CD14-positive monocyte (primary cell): ENCODE results near the gene LRRTM1. TPM values are rescaled to one million over a fixed set of nuclear protein-coding genes. Genes with fewer than 3 reads are reported as not detected.
A peak's percentile ranks its signal among the peaks of the same experiment; 100 is the strongest.

ENCODE experiments used
- DNase-seq, 3 donors: peaks; one replicate each; pipeline ENCODE4 v3.0.0-alpha.2; 2011 to 2022
- H2AFZ ChIP-seq: 2 replicates; pipeline ENCODE4 v1.6.0; 2012; ENCODE audit warnings: mild to moderate bottlenecking, low read depth, low read length, inconsistent platforms; ENCODE audit not compliant: insufficient read depth, poor library complexity, severe bottlenecking
- H3K27ac ChIP-seq, 2 donors: 1 replicate in 1 of 2; 2 replicates in 1 of 2; pipeline ENCODE4 v1.5.1; 2012 to 2013; ENCODE audit warnings: low read length in 2 of 2, control low read depth in 1 of 2, inconsistent platforms in 1 of 2, low read depth in 1 of 2, mild to moderate bottlenecking in 1 of 2
- H3K27me3 ChIP-seq, 2 donors: one replicate each; pipeline versions ENCODE4 v1.6.0 to v1.6.1; 2011 to 2013; ENCODE audit warnings: low read length in 2 of 2; ENCODE audit not compliant: control insufficient read depth in 2 of 2, insufficient read depth in 2 of 2
- H3K36me3 ChIP-seq, 2 donors: replicated peaks in 1 of 2; 1 replicate in 1 of 2; 2 replicates in 1 of 2; pipeline versions ENCODE4 v1.5.1 to v1.6.1; 2012 to 2013; ENCODE audit warnings: low read length in 2 of 2, control low read depth in 1 of 2, inconsistent platforms in 1 of 2, mild to moderate bottlenecking in 1 of 2; ENCODE audit not compliant: insufficient read depth in 2 of 2, control insufficient read depth in 1 of 2
- H3K4me1 ChIP-seq, 2 donors: 1 replicate in 1 of 2; 2 replicates in 1 of 2; pipeline versions ENCODE4 v1.5.1 to v1.6.1; 2012 to 2013; ENCODE audit warnings: low read length in 2 of 2, control low read depth in 1 of 2, inconsistent platforms in 1 of 2, mild to moderate bottlenecking in 1 of 2, moderate library complexity in 1 of 2; ENCODE audit not compliant: insufficient read depth in 2 of 2, control insufficient read depth in 1 of 2
- H3K4me2 ChIP-seq: replicated peaks from 2 replicates; pipeline ENCODE3; 2012; ENCODE audit warnings: low read length, moderate library complexity, mild to moderate bottlenecking; ENCODE audit not compliant: poor library complexity, severe bottlenecking; ENCODE audit errors: extremely low read depth
- H3K4me3 ChIP-seq, 3 experiments: fragments of 200-600 bp in 1 of 3; sonication (generic) in 1 of 3; replicated peaks in 1 of 3; 1 replicate in 2 of 3; 2 replicates in 1 of 3; pipeline ENCODE4 v1.5.1; 2011 to 2013; ENCODE audit warnings: low read length in 3 of 3, mild to moderate bottlenecking in 3 of 3, control low read depth in 2 of 3, low read depth in 2 of 3, inconsistent platforms in 1 of 3, moderate library complexity in 1 of 3
- H3K79me2 ChIP-seq: 2 replicates; pipeline ENCODE4 v1.6.0; 2012; ENCODE audit warnings: mild to moderate bottlenecking, control low read depth, inconsistent platforms, low read length, moderate library complexity; ENCODE audit not compliant: insufficient read depth
- H3K9ac ChIP-seq: 2 replicates; pipeline ENCODE4 v1.6.0; 2017; ENCODE audit warnings: low read length, mild to moderate bottlenecking; ENCODE audit not compliant: insufficient read depth, poor library complexity, severe bottlenecking
- H3K9me3 ChIP-seq, 2 donors: replicated peaks in 1 of 2; 1 replicate in 1 of 2; 2 replicates in 1 of 2; pipeline versions ENCODE4 v1.5.1 to v1.6.1; 2012 to 2013; ENCODE audit warnings: low read length in 2 of 2, control low read depth in 1 of 2; ENCODE audit not compliant: control insufficient read depth in 1 of 2, insufficient read depth in 1 of 2
- H4K20me1 ChIP-seq: 2 replicates; pipeline ENCODE4 v1.6.0; 2012; ENCODE audit warnings: mild to moderate bottlenecking, low read length, control low read depth, moderate library complexity; ENCODE audit not compliant: insufficient read depth
- H3K27ac Mint-ChIP-seq, 7 donors: one replicate each; pipeline ENCODE4 v1.8.0; 2020; ENCODE audit warnings: mild to moderate bottlenecking in 7 of 7, mixed read lengths in 7 of 7, moderate library complexity in 6 of 7, inconsistent platforms in 2 of 7
- H3K27me3 Mint-ChIP-seq, 3 donors: one replicate each; pipeline ENCODE4 v1.8.0; 2021 to 2022; ENCODE audit warnings: low read depth in 3 of 3, mild to moderate bottlenecking in 3 of 3, mixed read lengths in 3 of 3, moderate library complexity in 3 of 3, inconsistent platforms in 1 of 3
- H3K36me3 Mint-ChIP-seq, 2 donors: one replicate each; pipeline ENCODE4 v1.8.0; 2020; ENCODE audit warnings: mixed read lengths in 2 of 2, inconsistent platforms in 1 of 2, mild to moderate bottlenecking in 1 of 2
- H3K4me1 Mint-ChIP-seq: one replicate; pipeline ENCODE4 v1.8.0; 2020; ENCODE audit warnings: mild to moderate bottlenecking, mixed read lengths
- H3K4me3 Mint-ChIP-seq, 2 donors: one replicate each; pipeline ENCODE4 v1.8.0; 2020; ENCODE audit warnings: mild to moderate bottlenecking in 2 of 2, mixed read lengths in 2 of 2, moderate library complexity in 1 of 2
- H3K9me3 Mint-ChIP-seq, 7 donors: one replicate each; pipeline ENCODE4 v1.8.0; 2020 to 2022; ENCODE audit warnings: mixed read lengths in 7 of 7, mild to moderate bottlenecking in 6 of 7, moderate library complexity in 6 of 7, inconsistent platforms in 2 of 7
- WGBS: methylation state at CpG from one replicate; pipeline ENCODE4 v1.1.5; 2013; ENCODE audit warnings: missing lambda C conversion rate; ENCODE audit not compliant: insufficient coverage; 5-methylcytosine and 5-hydroxymethylcytosine counted together
- intact Hi-C, 2 donors: fragments of 100-400 bp; cut with micrococcal nuclease; formaldehyde crosslinking; loops; one replicate each; pipeline versions ENCODE4 v1.15.0 to v1.15.1; 2023
- polyA minus RNA-seq: library from RNA; depleted of rRNA, polyadenylated mRNA; stranded (reverse); fragments of >200 nt; gene quantifications from 2 replicates; pipeline ENCODE4 v1.2.3, GENCODE V29; 2012
- polyA plus RNA-seq, 3 donors: library from polyadenylated mRNA; depleted of rRNA in 1 of 3; unstranded in 2 of 3; stranded (reverse) in 1 of 3; fragments of 300-500 nt in 2 of 3; fragments of >200 nt in 1 of 3; fragmentation: Illumina TruSeq in 2 of 3; gene quantifications; 1 replicate in 2 of 3; 2 replicates in 1 of 3; pipeline ENCODE4 v1.2.3, GENCODE V29; 2012 to 2021
- total RNA-seq, 12 experiments: library from RNA in 1 of 12; stranded (reverse) in 1 of 12; fragments of 120-200 nt in 1 of 12; gene quantifications; one replicate each; pipeline ENCODE4 v1.2.4 and lab custom pipeline; 2013 to 2026; ENCODE audit warnings: mixed read lengths in 6 of 12, inconsistent platforms in 1 of 12
- TF ChIP-seq, protein P1 (sequence below): fragments of 200-600 bp; IDR thresholded peaks from one replicate; pipeline ENCODE4 v1.8.0; 2022; ENCODE audit warnings: antibody characterized with exemption, mild to moderate bottlenecking

LRRTM1 gene, protein sequence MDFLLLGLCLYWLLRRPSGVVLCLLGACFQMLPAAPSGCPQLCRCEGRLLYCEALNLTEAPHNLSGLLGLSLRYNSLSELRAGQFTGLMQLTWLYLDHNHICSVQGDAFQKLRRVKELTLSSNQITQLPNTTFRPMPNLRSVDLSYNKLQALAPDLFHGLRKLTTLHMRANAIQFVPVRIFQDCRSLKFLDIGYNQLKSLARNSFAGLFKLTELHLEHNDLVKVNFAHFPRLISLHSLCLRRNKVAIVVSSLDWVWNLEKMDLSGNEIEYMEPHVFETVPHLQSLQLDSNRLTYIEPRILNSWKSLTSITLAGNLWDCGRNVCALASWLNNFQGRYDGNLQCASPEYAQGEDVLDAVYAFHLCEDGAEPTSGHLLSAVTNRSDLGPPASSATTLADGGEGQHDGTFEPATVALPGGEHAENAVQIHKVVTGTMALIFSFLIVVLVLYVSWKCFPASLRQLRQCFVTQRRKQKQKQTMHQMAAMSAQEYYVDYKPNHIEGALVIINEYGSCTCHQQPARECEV
- not detected for total RNA-seq (2013)
- not detected for polyA plus RNA-seq
- not detected in 2 replicates for polyA minus RNA-seq
- 0 to 0.92 (median 0.04) reads per million in 11 experiments for total RNA-seq (lab: John Stamatoyannopoulos, UW)

DNA sequence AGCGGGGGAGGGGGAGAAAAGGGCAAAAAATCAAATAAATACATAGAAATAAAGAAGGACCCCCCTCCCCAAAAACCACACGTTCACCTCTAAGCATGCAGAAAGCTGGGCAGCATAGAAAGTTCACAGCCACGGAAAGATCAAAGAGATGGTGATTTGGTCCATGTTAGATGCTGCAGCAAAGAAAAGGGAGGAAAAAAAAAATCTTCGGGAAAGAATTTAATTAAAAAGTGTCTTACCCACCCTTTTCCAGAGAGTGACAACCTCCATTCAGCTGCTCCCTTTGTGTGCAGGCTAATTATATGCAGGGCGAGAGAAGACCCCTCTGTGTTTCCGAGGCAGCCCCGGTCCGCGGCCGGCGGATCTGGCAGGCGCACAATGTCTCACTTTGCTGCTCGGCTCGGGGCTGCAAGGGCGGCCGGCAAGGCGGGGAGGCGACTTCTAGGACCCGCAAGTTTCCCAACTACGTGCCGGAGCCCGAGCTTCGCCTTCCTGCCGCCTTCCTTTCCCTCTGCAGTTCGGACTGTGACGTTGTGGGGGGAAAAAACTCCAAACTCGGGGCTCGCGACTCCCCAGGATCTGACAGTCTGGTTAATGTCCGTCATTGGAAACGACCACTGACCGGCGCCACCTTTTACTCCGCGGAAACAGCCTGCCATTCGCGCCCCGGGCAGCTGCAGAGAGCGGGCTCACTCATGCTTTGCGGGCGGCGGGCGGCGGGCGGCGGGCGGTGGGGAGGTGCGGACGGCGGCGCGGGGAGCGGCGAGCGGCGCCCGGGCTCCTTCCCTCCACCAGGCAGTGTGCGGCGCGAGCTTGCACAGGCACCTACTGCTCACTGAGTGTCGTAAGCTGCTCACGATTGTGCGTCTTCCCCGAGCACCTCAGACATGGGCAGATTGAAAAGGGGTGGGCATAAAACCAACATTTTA, at the start of gene LRRTM1:
LRRTM1 (minus strand) TSS at position 844 of the 929 bp plus-strand sequence. CDS start 933 bp downstream, outside the sequence.
- peaks cover 54 to 63% (median 61%) of the 10 kb centered on the region in 3 donors for H3K27me3 Mint-ChIP-seq
- no peaks in the 10 kb centered on the region for H3K79me2 ChIP-seq
- H3K9ac ChIP-seq, result no peak within 1 kb of the TSS
- H3K9me3 Mint-ChIP-seq, result peaks cover 2 to 12% (median 11%) of the 10 kb centered on the region in 7 donors
- TF ChIP-seq, protein P1, sequence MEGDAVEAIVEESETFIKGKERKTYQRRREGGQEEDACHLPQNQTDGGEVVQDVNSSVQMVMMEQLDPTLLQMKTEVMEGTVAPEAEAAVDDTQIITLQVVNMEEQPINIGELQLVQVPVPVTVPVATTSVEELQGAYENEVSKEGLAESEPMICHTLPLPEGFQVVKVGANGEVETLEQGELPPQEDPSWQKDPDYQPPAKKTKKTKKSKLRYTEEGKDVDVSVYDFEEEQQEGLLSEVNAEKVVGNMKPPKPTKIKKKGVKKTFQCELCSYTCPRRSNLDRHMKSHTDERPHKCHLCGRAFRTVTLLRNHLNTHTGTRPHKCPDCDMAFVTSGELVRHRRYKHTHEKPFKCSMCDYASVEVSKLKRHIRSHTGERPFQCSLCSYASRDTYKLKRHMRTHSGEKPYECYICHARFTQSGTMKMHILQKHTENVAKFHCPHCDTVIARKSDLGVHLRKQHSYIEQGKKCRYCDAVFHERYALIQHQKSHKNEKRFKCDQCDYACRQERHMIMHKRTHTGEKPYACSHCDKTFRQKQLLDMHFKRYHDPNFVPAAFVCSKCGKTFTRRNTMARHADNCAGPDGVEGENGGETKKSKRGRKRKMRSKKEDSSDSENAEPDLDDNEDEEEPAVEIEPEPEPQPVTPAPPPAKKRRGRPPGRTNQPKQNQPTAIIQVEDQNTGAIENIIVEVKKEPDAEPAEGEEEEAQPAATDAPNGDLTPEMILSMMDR, result no peak
- peaks cover 0 to 3% of the 10 kb centered on the region in 2 donors for H3K36me3 Mint-ChIP-seq
- peaks cover 0 to 7% of the 10 kb centered on the region in 2 donors for H3K9me3 ChIP-seq
- peaks cover 43 to 57% of the 10 kb centered on the region in 2 donors for H3K27me3 ChIP-seq
- H3K4me1 ChIP-seq, result no peaks in the 10 kb centered on the region
- DNase-seq, result no peak
- 0% methylated on average over 52 of the region's 64 CpGs for WGBS
- H3K36me3 ChIP-seq, result no peaks in the 10 kb centered on the region
- H3K4me3 Mint-ChIP-seq, result peak within 1 kb of the TSS in 1 of 2 donors; percentile 87
- H3K4me2 ChIP-seq, result no peak within 1 kb of the TSS
- H3K4me1 Mint-ChIP-seq, result no peaks in the 10 kb centered on the region
- no peak within 1 kb of the TSS for H3K4me3 ChIP-seq
- intact Hi-C loops, result no loop called here
- H4K20me1 ChIP-seq, result no peaks in the 10 kb centered on the region
- no peak within 1 kb of the TSS for H3K27ac ChIP-seq
- no peak within 1 kb of the TSS for H3K27ac Mint-ChIP-seq
- no peak within 1 kb of the TSS for H2AFZ ChIP-seq

DNA sequence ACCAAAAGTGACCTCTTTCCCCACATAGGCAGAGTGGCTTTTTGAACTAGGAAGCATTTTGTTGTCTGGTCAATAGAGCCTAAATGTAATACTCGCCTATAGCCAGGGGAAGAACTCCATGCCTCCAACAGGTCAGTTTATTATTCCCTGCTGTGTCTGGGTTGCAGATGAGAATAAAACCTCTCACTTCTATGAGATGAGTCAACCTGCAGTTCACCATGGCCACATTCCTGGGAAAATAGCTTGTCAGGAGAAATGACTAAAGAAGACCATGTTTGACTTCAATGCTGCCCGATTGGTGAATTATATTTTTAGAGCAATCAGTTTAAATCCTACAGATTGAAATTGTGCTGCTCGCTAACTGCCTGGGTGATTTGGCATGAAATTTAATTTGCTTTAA, 46.7 kb upstream of the LRRTM1 start:
- Histone ChIP-seq H3K27ac (no peak overlapping the region), H3K79me2 (no peaks in the 10 kb centered on the region), H3K4me3 (no peak overlapping the region), H3K27me3 (no peaks in the 10 kb centered on the region), H3K36me3 (no peaks in the 10 kb centered on the region), H2AFZ (no peak overlapping the region), H4K20me1 (no peaks in the 10 kb centered on the region), H3K4me1 (no peaks in the 10 kb centered on the region), H3K9me3 (no peaks in the 10 kb centered on the region), H3K4me2 (no peak overlapping the region), H3K9ac (no peak overlapping the region)
- Mint-ChIP-seq H3K4me1 (no peaks in the 10 kb centered on the region), H3K27me3 (no peaks in the 10 kb centered on the region), H3K4me3 (no peak overlapping the region), H3K27ac (no peak overlapping the region), H3K36me3 (no peaks in the 10 kb centered on the region), H3K9me3 (peaks cover 0 to 7% (median 3%) of the 10 kb centered on the region in 7 donors)
- intact Hi-C loops, result no loop called here
- DNase-seq, result no peak
- TF ChIP-seq, protein P1, result no peak
- WGBS, result 75% methylated on average over 2 of the region's 3 CpGs
